Ishikawa (cell line): ENCODE data around the gene SF3B1.

Experiments used
- CEBPB ChIP-seq: IDR thresholded peaks from 2 replicates; pipeline ENCODE4 v1.6.1; 2012
- CREB1 ChIP-seq: IDR thresholded peaks from 2 replicates; pipeline ENCODE4 v1.6.1; 2012; ENCODE audit warnings: low read depth
- EGR1 ChIP-seq: IDR thresholded peaks from 2 replicates; pipeline ENCODE4 v1.6.1; 2012
- EP300 ChIP-seq: IDR thresholded peaks from 2 replicates; pipeline ENCODE4 v1.6.1; 2012; ENCODE audit warnings: borderline replicate concordance
- FOXM1 ChIP-seq: IDR thresholded peaks from 2 replicates; pipeline ENCODE4 v1.6.1; 2012; ENCODE audit warnings: low read depth, borderline replicate concordance
- NFIC ChIP-seq: IDR thresholded peaks from 2 replicates; pipeline ENCODE4 v1.6.1; 2012
- RAD21 ChIP-seq: IDR thresholded peaks from 2 replicates; pipeline ENCODE4 v1.6.1; 2012; ENCODE audit warnings: low read depth
- TAF1 ChIP-seq: IDR thresholded peaks from 2 replicates; pipeline ENCODE4 v1.6.1; 2012; ENCODE audit warnings: low read depth, mild to moderate bottlenecking
- TCF12 ChIP-seq: IDR thresholded peaks from 2 replicates; pipeline ENCODE4 v1.6.1; 2012; ENCODE audit warnings: low read depth
- TEAD4 ChIP-seq: IDR thresholded peaks from 2 replicates; pipeline ENCODE4 v1.6.1; 2012
- USF1 ChIP-seq: IDR thresholded peaks from 2 replicates; pipeline ENCODE4 v1.6.1; 2012
- YY1 ChIP-seq: IDR thresholded peaks from 2 replicates; pipeline ENCODE4 v1.6.1; 2012; ENCODE audit warnings: low read depth
- ZBTB7A ChIP-seq: IDR thresholded peaks from 2 replicates; pipeline ENCODE4 v1.6.1; 2012; ENCODE audit warnings: low read depth
- TF ChIP-seq, protein P1 (sequence below): IDR thresholded peaks from 2 replicates; pipeline ENCODE4 v1.6.1; 2012; ENCODE audit warnings: low read depth, mild to moderate bottlenecking
- TF ChIP-seq, protein P2 (sequence below): IDR thresholded peaks from 2 replicates; pipeline ENCODE4 v1.6.1; 2012

Gene SF3B1

DNA sequence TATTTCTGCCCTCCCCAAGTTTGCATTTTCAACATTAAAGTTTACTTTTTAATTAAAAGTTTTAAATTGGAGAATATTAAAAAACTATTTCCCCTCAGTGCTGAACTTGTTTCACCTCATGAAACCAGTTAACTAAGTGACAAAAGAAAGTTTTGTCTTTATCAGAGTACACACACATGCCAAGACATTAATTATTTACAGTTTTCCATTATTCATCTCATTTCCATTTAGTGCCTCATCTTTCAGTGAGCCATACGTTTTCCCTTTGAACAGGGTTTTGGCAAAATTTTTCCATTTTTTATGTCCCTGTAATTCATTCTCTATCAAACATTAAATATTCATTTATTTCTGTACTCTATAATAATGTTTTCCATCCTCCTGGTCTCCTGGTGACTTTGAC is 53.2 kb downstream of the SF3B1 start:
- no peak for TF ChIP-seq RAD21
- TF ChIP-seq YY1 = no peak

- no peak for TF ChIP-seq TEAD4
- TF ChIP-seq, protein P1, sequence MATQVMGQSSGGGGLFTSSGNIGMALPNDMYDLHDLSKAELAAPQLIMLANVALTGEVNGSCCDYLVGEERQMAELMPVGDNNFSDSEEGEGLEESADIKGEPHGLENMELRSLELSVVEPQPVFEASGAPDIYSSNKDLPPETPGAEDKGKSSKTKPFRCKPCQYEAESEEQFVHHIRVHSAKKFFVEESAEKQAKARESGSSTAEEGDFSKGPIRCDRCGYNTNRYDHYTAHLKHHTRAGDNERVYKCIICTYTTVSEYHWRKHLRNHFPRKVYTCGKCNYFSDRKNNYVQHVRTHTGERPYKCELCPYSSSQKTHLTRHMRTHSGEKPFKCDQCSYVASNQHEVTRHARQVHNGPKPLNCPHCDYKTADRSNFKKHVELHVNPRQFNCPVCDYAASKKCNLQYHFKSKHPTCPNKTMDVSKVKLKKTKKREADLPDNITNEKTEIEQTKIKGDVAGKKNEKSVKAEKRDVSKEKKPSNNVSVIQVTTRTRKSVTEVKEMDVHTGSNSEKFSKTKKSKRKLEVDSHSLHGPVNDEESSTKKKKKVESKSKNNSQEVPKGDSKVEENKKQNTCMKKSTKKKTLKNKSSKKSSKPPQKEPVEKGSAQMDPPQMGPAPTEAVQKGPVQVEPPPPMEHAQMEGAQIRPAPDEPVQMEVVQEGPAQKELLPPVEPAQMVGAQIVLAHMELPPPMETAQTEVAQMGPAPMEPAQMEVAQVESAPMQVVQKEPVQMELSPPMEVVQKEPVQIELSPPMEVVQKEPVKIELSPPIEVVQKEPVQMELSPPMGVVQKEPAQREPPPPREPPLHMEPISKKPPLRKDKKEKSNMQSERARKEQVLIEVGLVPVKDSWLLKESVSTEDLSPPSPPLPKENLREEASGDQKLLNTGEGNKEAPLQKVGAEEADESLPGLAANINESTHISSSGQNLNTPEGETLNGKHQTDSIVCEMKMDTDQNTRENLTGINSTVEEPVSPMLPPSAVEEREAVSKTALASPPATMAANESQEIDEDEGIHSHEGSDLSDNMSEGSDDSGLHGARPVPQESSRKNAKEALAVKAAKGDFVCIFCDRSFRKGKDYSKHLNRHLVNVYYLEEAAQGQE = no peak
- TF ChIP-seq EGR1 = no peak
- peak; percentile 97 for TF ChIP-seq RAD21
- TF ChIP-seq TCF12 = no peak
- TF ChIP-seq CEBPB = peak; percentile 80
- TF ChIP-seq YY1 = no peak
- no peak for TF ChIP-seq FOXM1
- no peak for TF ChIP-seq ZBTB7A
- no peak for TF ChIP-seq TAF1
- no peak for TF ChIP-seq CREB1
- TF ChIP-seq NFIC = no peak
- TF ChIP-seq, protein P2, sequence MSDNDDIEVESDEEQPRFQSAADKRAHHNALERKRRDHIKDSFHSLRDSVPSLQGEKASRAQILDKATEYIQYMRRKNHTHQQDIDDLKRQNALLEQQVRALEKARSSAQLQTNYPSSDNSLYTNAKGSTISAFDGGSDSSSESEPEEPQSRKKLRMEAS = no peak
Measured at GRCh38 chr2:197378494-197379307, 56.1 kb downstream of the SF3B1 start.

GRCh38 chr2:197378086-197378485 is 56.7 kb downstream of the SF3B1 start:
- TF ChIP-seq EGR1 (no peak), USF1 (no peak), EP300 (no peak), NFIC (no peak), CREB1 (no peak), TAF1 (no peak), YY1 (no peak), TCF12 (no peak), FOXM1 (no peak), TEAD4 (no peak), RAD21 (no peak)
- TF ChIP-seq, protein P2 = no peak

DNA sequence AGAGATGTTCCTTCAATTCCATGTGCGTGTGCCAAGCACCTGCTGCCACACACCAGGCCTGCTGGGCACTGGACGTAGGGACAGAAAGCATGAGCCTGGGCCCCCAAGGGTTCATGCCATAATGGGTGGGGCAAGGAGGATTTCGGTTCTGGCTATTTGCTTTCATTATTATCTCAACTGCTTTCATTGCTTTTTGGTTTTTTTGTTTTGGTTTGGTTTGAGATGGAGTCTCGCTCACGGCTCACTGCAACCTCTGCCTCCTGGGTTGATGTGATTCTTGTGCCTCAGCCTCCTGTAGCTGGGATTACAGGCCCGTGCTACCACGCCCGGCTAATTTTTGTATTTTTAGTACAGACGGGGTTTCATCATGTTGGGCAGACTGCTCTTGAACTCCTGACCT is 57.2 kb downstream of the SF3B1 start:
- TF ChIP-seq TEAD4 (no peak), YY1 (no peak), RAD21 (no peak), EGR1 (no peak), ZBTB7A (no peak), CEBPB (no peak), FOXM1 (no peak)
- TF ChIP-seq, protein P2 = no peak
- TF ChIP-seq, protein P1 = no peak

DNA sequence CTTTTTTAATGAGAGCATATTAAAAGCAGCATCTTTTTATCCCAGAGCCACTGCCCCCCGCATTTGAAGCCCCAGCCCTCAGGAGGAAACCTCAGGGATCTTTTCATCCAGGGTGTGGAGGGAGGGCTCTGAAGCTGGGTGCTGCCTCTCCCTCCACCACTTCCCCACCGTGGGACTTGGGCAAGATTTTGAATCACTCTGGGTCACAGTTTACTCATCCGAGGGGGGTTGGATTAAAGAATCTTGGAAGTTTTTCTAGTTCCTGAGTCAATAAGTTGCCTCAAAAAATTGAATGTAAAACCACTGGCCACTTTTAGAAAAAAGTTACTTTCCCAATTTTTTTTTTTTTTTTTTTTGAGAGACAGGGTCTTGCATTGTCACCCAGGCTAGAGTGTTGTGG is 62.2 kb downstream of the SF3B1 start:
- TF ChIP-seq, protein P2 = no peak
- TF ChIP-seq NFIC (no peak), CREB1 (no peak), CEBPB (no peak), TEAD4 (no peak), RAD21 (no peak), EGR1 (no peak), ZBTB7A (no peak), TCF12 (no peak), YY1 (no peak), TAF1 (no peak), USF1 (no peak), FOXM1 (no peak)
- TF ChIP-seq, protein P1 = no peak
